GM10266 (cell line): ENCODE data around the gene PPFIBP2.

ENCODE experiments used
- DNase-seq: peaks from one replicate; pipeline ENCODE4 v3.0.0; 2012; ENCODE audit errors: extremely low spot score
- TF ChIP-seq, protein P1 (sequence below): IDR thresholded peaks from 2 replicates; pipeline ENCODE4 v1.5.1; 2012; ENCODE audit warnings: mild to moderate bottlenecking, low read depth; ENCODE audit not compliant: control insufficient read depth, insufficient read depth; ENCODE audit errors: missing control alignments

Gene PPFIBP2

GRCh38 chr11:7520011-7520942 is 6.5 kb downstream of the PPFIBP2 start:
- TF ChIP-seq, protein P1, sequence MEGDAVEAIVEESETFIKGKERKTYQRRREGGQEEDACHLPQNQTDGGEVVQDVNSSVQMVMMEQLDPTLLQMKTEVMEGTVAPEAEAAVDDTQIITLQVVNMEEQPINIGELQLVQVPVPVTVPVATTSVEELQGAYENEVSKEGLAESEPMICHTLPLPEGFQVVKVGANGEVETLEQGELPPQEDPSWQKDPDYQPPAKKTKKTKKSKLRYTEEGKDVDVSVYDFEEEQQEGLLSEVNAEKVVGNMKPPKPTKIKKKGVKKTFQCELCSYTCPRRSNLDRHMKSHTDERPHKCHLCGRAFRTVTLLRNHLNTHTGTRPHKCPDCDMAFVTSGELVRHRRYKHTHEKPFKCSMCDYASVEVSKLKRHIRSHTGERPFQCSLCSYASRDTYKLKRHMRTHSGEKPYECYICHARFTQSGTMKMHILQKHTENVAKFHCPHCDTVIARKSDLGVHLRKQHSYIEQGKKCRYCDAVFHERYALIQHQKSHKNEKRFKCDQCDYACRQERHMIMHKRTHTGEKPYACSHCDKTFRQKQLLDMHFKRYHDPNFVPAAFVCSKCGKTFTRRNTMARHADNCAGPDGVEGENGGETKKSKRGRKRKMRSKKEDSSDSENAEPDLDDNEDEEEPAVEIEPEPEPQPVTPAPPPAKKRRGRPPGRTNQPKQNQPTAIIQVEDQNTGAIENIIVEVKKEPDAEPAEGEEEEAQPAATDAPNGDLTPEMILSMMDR = no peak
- DNase-seq = no peak

DNA sequence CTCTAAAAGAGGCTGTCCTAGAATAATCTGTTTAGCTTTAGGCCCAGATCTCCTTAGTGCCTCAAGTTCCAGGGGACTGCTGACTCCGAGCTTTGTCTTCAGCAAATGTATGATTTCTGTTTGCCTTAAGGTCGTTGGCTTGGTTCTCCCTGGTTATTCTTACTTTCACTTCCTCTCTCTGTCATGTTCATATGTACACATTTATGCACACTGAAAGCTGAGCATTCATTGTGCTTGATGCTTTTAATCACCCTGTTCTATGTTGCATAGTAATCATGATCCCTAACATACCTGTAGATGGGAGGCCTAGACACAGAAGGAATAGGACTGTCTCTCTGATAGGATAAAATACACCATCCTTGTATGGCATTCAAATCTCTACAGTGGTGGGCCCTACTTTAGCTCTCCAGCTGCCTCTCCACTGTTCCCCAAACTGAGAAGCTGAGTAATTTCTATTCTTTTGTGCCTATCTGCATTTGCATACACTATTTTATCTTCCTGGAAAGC is 7.2 kb downstream of the PPFIBP2 start:
- TF ChIP-seq, protein P1 = no peak
- peak; percentile 53 for DNase-seq

- TF ChIP-seq, protein P1 = no peak
- DNase-seq = no peak
Measured at GRCh38 chr11:7522121-7522520, 8.3 kb downstream of the PPFIBP2 start.

- TF ChIP-seq, protein P1 = no peak
- DNase-seq = no peak
Measured at GRCh38 chr11:7522546-7522945, 8.7 kb downstream of the PPFIBP2 start.

GRCh38 chr11:7523416-7524210 is 9.8 kb downstream of the PPFIBP2 start:
- TF ChIP-seq, protein P1 = no peak
- DNase-seq = no peak

GRCh38 chr11:7524462-7525235 is 10.8 kb downstream of the PPFIBP2 start:
- TF ChIP-seq, protein P1 = no peak
- no peak for DNase-seq
